Measurements from ENCODE around the gene SMARCA4.

DNA sequence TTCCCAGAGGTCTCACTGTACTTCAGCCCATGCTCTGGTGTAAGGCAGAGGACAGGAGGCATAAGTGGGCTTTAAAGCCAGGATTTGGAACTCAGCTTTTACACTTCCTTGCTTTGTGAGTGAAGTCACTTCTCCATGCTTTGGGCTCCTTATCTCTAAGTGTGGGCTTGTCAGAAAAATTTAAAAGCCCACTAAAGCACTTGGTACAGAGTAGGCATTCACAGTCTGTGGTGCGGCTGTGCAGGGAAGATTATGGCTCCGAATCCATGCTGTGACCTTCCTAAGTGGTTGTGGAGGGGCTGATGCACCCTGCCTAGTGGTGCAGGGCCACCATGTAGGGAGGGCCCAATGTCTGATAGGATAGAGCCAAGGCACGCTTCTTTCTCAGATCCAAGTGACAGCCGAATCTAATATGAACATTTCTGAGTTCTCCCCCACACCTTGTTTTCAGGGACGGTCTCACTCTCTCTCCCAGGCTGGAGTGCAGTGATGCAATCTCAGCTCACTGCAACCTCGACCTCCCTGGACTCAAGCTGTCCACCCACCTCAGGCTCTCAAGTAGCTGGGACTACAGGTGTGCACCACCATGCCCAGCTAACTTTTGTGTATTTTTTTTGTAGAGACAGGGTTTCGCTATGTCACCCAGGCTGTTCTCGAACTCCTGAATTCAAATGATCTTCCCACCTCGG, 25.3 kb upstream of the SMARCA4 start:
- TF ChIP-seq POLR2AphosphoS5 (IDR thresholded peaks at IDR 0.05; ENCODE audit: low read depth, low read length) (no peak), POLR2A (IDR thresholded peaks at IDR 0.05; ENCODE audit: low read depth, low read length) (no peak)
